Lower leg skin (tissue), 3 donors: ENCODE measurements around the gene SNX5.

Source experiments
- POLR2A ChIP-seq, 2 donors: fragments of 450-650 bp; IDR thresholded peaks; one replicate each; pipeline ENCODE4 v1.6.1; 2016 to 2017; ENCODE audit warnings: antibody characterized with exemption in 2 of 2, mild to moderate bottlenecking in 1 of 2, moderate library complexity in 1 of 2
- TF ChIP-seq, protein P1 (sequence below), 3 donors: fragments of 450-650 bp; IDR thresholded peaks; one replicate each; pipeline ENCODE4 v1.5.1; 2016; ENCODE audit warnings: antibody characterized with exemption in 3 of 3, mild to moderate bottlenecking in 3 of 3, moderate library complexity in 2 of 3

DNA sequence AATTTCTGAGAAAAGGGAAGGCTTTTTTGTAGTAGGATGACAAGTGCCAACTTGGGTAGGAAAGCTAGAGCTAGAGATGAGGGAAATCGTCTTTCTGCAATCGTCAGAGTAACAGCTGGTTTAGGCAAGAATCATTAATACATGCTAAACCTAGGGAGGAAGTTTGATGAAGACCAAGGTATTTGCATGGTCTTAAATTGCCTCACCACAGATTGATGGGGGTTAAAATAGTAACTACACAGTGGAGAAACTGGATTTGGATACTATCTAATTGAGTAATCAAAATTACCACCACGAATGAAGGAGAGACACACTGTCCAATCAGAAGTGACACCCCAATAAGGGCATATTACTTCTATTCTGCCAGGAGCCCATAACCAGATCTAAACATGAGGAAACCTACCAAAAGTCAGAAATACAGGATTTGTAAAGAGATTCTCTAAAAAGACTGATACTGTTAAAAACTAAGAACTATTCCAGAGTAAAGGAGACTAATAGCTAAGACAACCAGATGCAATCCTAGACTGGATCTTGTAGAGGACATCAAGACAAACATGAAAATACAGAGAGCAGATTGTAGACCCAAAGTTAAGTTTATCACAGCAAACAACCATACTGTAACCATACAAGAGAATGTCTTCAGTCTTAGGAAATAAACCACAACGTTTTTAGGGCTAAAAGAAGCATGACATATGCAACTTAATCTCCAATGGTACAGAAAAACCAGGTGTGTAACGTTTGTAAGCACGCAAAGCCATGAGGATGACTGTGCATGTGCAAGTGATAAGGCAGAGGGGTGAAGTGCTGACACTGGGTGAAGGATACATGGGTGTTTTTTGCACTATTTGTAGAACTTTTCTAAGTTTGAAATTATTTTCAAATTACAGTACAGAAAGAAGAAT, 21.8 kb downstream of the SNX5 start:
- TF ChIP-seq, protein P1, sequence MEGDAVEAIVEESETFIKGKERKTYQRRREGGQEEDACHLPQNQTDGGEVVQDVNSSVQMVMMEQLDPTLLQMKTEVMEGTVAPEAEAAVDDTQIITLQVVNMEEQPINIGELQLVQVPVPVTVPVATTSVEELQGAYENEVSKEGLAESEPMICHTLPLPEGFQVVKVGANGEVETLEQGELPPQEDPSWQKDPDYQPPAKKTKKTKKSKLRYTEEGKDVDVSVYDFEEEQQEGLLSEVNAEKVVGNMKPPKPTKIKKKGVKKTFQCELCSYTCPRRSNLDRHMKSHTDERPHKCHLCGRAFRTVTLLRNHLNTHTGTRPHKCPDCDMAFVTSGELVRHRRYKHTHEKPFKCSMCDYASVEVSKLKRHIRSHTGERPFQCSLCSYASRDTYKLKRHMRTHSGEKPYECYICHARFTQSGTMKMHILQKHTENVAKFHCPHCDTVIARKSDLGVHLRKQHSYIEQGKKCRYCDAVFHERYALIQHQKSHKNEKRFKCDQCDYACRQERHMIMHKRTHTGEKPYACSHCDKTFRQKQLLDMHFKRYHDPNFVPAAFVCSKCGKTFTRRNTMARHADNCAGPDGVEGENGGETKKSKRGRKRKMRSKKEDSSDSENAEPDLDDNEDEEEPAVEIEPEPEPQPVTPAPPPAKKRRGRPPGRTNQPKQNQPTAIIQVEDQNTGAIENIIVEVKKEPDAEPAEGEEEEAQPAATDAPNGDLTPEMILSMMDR (IDR thresholded peaks at IDR 0.05): no peak
- TF ChIP-seq POLR2A (IDR thresholded peaks at IDR 0.05): no peak
